HG03280 (cell line): ENCODE data around the gene PLGRKT.
"Not testable (repeated sequence)": the region's sequence is repeated elsewhere in the genome, so short reads cannot be mapped to it uniquely, and the experiment has no call there.

ENCODE experiments used
- ATAC-seq: cut with Tn5 transposase; IDR thresholded peaks from one replicate; pipeline ENCODE4 v1.9.1; 2021; ENCODE audit warnings: mild to moderate bottlenecking, moderate library complexity; ENCODE audit not compliant: unreplicated experiment

Gene PLGRKT, protein sequence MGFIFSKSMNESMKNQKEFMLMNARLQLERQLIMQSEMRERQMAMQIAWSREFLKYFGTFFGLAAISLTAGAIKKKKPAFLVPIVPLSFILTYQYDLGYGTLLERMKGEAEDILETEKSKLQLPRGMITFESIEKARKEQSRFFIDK

DNA sequence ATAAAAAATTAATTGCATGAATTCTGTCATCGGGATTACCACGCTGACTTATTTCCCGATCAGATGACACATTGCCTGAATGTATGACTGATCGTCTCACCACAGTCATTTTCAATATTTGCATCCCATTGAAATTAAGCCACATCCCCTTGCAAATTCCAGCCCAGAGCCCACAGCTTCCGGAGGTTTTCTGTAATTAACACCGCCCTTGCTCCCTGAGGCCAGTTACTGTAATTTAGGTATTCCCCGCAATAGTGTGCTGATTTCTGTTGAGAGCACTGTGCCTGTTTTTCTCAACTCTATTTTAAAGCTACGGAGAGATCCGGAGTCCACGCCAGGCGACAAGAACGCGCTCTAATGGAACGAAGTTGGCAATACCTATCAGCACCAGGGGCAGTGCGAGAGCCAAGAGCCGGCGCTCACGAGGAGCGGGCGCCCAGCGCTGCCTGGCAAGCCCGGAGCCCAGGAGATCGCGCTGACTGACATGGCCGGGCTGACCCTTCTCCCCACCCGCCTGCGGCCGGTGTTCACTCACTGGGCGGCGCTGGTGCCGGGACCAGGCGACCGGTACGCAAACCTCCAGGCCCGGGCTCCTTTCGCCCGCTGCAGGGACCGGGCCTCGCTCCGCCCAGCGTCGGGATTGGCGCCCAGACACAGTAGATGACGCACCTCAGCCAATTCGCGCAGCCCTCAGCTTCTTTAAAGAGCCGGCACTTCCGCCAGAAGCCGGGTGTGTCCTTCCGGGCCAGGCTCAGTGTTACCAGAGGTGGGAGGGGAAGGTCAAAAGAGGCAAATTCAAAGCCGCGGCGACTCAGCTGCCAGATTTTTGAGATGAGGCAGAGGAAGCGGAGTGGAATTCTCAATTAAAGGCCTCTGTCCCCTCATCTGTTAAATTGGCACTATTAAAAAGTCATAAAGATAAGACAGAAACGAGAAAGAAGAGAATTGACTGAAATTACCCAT, at the start of gene PLGRKT:
PLGRKT (minus strand) TSS at position 672 of the 963 bp plus-strand sequence. CDS start 5,948 bp downstream, outside the sequence.
- ATAC-seq, result peak; percentile 82

DNA sequence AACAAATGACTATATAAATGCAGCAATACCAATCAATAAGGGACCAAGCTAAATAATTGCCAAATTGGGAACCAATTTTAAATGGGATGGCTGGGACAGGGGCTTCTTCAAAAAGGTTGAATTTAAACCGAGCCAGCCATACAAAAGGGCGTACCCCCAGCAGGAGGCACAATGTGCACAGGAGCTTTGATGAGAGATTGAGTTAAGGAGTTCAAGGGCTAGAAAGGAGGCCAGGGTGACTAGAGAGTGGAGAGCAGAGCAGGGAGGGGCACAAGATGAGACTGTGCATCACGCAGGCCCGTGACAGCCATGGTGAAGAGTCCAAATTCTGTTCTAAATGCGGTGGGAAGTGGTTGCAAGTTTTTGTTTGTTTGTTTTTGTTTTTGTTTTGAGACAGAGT, 49.3 kb upstream of the PLGRKT start:
- no peak for ATAC-seq

DNA sequence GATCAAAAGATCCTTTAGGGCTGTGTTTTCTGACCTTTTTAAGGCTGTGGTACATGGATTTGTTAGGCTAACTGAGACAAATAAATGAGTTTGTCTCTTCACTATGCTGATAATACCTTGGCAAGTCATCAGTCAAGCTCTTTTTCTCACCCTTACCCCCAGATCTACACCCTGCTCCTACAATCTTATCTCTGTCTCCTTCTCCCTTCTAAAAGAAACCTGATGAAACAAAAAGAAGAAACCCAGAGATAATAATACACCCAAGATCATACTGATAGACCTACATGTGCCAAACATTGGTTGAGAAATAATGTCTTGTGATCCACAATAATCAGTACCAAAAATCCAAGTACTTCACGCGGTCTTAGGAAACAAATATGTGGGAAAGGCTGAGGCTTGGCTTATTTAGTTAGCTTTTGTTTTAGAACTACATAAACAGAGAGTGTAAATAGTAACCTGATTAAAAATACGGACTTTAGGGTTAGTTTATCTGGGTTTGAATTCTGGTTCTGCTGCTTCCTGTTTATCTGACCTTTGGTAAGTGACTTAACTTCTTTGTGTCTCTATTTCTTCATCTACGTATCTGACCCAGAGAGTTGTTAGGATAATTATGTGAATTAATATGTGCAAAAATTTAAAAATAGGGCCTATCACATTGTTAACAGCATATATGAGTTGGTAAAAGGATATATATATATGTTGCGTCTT, 47.8 kb upstream of the PLGRKT start:
- ATAC-seq, result no peak

DNA sequence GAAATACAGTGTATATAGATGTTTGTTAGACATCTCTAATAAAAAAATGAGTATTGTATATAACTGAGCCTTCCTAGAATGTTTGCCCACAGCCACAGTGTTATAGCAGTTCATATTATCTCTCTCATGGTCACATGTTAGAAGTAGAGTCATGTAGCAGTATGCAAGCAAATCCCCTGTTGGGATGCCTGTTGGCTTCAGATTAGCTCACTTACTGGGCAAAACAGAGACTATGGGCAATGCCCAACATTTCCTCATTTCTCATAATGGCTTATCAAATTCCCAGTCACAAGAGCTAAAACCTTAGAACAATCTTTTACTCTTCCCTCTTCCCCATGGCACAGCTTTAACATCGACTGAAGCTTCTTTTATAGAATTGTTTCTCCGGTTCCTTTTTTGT, 45.6 kb upstream of the PLGRKT start:
- no peak for ATAC-seq

DNA sequence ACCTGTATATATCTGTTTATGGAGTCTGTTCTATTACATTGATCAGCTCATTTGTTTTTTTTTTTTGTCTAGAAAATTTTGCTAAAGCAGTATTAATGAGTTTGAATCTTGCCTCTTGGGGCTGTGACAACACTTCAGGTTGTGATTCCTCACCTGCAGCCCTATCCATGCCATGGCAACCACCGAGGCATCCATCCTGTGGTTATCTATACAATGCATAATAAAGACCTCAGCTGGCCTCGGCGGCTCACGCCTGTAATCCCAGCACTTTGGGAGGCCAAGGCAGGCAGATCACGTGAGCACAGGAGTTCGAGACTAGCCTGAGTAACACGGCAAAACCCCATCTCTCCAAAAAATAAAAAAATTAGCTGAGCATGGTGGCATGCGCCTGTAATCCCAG, 44.5 kb upstream of the PLGRKT start:
- ATAC-seq, result no peak

DNA sequence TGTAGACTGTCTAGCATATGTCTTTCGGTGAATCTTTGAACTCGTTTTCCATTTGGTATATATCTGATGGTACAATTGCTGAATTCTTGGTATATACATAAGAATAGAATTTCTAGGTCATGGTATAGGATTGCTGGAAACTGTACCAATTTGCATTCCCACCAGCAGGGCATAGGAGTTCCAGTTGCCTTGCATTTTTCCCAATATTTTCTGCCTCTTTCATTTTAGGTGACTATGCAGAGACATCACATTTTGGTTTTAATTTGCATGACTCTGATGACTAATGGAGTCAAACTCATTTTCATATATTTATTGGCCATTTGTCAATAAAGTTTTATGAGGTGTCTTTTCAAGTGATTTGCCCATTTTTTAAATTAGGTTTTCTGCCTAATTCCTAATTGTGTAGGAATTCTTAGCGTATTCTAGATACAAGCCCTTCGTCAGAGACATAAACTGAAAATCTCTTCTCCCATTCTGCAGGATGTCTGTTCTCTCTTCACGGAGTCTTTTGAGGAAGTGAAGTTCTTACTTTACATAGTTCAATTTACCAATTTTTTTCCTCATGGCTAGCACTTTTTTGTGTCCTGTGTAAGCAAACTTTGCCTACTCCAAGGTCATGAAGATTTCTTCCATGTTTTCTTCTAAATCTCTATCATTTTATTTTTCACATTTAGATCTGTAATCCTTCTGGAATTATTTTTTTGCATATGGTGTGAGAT, 43.8 kb upstream of the PLGRKT start:
- ATAC-seq, result no peak

DNA sequence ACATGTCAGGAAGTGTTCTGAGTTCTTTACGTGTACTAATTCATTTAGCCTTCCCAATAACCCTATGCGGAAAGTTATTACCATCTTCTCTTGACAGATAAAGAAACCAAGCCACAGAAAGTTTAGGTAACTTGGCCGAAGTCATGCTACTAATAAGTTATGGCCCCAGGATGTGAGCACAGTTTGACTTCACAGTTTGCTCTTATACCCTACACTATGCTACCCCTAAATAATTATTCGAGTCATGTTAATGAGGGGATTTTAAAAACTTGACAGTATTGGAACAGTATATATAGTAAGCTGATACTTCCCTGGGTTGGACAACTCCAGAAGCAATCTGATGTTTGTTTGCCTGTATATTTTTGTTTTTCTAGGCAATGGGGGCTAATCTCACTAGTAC, 43.2 kb upstream of the PLGRKT start:
- no peak for ATAC-seq

DNA sequence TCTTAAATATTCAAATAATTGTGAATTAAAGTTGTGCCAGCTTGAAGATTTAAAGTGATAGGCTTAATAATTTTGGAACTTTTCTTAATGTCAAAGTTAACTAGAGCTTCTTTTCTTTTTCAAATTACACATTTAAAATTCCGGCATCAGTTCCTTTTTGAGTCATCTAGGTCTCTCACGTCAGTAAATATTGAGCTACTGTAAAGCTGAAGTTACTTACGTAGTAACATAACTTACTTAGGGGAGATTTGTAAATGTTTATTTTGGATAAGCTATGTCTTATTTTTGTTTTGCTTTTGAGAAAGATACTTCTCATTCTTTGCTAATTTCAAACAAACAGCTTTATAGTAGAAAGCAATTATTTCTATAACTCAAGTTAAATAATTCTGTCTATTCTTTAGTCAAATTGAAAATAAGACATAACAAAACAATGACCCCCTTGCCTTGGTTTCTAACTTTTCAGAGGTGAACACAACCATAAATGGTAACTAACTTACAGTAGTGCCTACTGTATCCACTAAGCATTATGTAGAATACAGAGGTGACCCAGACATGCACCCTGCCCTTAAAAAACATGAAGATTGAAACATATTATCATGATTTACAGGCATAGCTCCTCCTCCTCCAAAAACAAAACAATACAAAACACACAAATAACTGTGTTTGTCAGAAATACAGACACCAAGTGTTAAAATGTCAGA, 42.4 kb upstream of the PLGRKT start:
- ATAC-seq, result peak; percentile 70

DNA sequence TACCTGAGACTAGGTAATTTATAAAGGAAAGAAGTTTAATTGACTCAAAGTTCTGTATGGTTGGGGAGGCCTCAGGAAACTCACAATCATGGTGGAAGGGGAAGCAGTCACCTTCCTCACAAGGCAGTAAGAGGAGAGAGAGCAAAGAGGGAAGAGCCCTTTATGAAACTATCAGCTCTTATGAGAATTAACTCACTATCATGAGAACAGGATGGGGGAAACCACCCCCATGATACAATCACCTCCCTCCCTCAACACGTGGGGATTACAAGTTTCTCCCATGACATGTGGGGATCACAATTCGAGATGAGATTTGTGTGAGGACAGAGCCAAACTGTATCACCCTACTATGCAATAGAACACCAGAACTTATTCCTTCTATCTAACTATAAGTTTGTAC, 40.5 kb upstream of the PLGRKT start:
- ATAC-seq, result no peak

DNA sequence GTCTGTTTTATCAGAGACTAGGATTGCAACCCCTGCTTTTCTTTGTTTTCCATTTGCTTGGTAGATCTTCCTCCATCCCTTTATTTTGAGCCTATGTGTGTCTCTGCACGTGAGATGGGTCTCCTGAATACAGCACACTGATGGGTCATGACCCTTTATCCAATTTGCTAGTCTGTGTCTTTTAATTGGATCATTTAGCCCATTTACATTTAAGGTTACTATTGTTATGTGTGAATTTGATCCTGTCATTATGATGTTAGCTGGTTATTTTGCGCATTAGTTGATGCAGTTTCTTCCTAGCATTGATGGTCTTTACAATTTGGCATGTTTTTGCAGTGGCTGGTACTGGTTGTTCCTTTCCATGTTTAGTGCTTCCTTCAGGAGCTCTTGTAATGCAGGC, 37.9 kb upstream of the PLGRKT start:
- ATAC-seq, result not testable (repeated sequence)

DNA sequence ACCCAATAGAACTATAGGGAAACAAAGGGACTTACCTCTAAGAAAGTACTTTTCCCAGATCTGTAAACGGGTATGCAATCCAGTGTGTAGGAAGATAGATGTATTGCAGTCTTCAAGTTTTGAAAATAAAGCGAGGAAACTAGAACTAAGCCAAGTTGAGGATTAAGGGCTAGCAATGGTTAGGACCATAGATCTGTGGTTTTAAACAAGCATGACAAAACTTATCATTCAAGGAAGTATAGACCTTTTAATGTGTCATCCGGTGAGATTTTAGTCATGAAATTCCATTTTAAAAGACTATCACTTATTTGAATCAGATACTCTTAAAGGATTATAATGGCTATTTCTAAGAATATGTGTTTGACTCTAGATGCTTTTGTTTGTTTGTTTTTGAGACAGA, 33.1 kb upstream of the PLGRKT start:
- ATAC-seq, result no peak

DNA sequence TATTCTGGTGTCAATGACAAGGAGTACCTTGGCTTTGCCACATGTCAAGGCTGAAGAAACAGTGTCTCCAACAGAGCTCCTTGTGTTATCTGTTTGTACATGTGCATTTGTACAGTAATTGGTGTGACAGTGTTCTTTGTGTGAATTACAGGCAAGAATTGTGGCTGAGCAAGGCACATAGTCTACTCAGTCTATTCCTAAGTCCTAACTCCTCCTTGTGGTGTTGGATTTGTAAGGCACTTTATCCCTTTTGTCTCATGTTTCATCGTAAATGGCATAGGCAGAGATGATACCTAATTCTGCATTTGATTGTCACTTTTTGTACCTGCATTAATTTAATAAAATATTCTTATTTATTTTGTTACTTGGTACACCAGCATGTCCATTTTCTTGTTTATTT, 32.4 kb upstream of the PLGRKT start:
- no peak for ATAC-seq

DNA sequence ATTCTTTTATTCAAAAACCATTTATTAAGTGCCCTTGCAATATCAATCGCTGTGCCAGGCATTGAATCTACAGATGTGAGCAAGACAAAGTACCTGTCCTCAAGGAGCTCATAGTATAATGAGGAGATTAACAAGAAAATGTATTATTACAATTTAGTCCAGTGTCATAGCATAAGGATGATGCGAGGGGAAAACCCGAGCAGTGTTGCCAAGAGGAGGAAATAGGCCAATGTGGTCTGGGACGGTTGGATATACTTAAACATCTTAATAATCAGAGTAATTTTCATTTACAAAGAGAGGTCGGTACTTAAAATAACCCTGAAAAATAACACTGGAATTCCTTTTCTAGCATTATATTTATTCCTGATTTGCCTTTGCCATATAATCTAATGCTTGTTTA, 31.1 kb upstream of the PLGRKT start:
- ATAC-seq, result no peak

DNA sequence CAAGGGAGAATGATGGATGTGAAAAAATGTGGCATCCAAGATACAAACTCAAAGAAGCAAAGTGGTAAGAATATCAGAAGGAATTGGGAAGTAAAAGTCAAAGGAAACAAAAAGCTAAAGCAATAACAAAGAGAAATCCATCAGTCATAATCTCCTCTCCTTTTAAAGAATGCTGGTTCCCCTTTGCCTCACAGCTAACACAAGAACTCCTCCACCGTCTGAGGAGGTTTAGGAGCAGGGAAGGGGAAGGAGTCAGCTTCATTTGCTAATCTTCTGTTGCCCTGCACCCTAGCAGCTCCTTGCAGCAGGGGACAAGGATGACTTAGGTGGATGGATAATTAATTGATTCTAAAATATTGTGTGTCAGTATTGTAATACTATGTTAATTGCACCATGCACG, 29.0 kb upstream of the PLGRKT start:
- no peak for ATAC-seq

DNA sequence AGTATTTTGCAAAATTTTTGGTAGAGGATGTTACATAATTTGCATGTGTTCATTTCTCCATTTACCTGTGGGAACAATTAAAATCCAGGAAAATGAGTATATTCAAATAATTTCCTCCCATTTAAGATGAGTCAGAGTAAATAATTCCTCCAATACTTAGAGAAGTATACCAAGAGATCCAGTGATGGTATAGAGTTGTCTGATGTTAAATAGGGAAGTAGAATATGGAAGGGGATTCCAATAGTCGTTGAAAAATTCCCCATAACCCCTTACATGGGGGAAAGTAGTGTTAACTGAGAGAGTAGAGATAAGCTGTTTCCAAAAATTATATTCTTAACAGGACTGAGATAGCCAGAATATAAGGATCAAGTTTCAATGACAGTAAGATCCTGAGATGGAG, 28.3 kb upstream of the PLGRKT start:
- no peak for ATAC-seq

DNA sequence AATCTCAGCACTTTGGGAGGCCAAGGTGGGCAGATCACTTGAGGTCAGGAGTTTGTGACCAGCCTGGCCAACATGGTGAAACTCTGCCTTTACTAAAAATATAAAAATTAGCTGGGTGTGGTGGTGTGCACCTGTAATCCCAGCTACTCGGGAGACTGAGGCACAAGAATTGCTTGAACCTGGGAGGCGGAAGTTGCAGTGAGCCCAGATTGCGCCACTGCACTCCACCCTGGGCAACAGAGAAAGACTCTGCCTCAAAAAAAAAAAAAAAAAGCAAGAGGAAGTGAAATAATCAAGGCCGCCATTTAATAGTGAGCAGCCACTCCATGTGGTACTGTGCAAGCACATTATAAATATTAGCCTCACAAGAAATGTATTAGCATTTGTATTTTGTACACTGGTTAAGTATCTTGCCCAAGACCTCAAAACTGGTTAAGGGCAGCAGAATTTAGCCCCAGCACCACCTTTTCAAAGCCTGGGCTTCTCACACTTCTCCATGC, 27.2 kb upstream of the PLGRKT start:
- not testable (repeated sequence) for ATAC-seq

DNA sequence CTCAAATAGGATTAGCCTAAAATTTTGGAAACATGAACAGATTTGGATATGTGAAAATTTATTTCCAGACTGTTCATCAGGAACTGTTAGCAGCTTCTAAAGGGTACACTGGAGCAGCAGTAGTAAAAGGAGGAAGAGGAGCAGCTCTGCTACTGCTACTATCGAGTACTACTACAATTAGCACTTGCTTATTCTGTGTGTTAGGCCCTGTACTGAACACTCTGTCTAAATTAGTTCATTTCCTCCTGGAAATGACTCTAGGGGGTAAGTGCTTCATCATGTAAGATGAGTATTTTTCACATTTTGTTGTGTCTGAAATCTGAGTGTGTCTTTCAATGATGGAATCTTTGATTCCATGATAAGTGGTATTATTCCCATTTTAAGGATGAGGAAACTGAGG, 22.4 kb upstream of the PLGRKT start:
- no peak for ATAC-seq

DNA sequence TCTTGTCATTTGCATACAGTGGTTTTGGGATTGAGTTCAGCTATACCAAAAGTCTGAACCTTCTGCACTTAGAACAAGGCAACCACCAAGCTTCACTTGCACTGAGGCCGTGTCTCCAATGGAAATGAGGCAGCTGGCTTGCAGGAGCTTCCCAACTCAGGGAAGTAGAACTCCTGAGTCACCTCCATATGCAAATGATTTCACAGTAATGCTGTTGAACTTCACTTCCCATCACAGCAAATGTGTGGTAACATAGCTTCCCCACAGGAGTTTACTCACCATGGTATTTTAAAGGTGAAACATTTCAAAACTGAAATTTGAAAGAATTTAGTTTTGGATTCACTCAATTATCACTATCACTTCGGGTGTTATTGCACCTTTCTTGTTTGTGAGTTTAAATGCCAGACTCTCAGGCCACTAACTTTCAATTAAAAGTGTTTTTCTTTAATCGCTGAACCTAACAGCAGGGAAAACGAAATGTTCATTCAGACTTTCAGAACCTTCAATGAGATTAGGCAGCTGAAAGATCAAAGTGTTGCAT, 21.6 kb upstream of the PLGRKT start:
- ATAC-seq, result peak; percentile 61

DNA sequence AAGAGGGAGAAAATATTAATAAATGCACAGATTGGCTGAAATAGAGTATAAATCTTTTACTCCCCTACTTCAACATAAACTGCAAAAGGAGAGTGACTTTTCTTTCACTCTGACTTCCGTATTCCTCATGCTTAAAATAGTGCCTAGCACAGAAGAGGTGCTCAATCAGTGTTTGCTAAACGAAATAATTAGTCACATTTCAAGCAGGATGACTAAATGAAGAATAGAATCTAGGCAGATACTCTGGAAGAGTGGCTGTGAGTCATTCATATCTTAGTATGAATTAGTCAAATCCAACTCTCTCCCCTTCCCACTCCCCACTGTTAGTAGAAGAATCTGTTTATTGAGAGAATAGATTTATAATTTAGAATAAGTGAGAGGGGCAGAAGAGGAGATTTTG, 17.5 kb upstream of the PLGRKT start:
- no peak for ATAC-seq

DNA sequence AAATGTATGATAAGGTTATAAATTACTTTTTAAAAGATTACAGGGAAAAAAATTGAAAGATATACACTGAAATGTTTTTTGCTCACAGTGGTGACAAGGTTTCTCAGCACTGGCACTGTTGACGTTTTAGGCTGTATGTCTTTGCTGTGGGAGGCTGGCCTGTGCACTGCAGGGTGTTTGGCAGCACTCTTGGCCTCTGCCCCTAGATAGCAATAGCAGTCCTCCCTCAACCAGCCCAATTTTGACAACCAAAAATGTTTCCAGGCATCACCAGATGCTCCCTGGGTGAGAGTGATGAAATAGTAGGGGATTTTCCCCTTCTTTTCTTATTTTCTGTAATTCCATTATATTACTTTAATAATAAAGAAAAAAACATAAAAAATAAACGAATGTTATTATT, 15.9 kb upstream of the PLGRKT start:
- ATAC-seq, result no peak
